ENCODE results near the gene SORT1. TPM values are rescaled to one million over a fixed set of nuclear protein-coding genes. Genes with fewer than 3 reads are reported as not detected.

The SORT1 gene
- total RNA-seq, 3 donors from 2014 or later, result 89.8 to 109 (median 107) TPM

- H3K9me3 ChIP-seq, result no peaks in the 10 kb centered on the region
- ATAC-seq (peak; percentile 81), DNase-seq (peak in 2 of 3 donors; percentile 38 to 40)
- TF ChIP-seq CTCF (IDR thresholded peaks at IDR 0.05), result no peak
- H3K4me1 ChIP-seq (ENCODE audit: low read depth), result peaks cover 6% of the 10 kb centered on the region
- no peaks in the 10 kb centered on the region for H3K36me3 ChIP-seq (ENCODE audit: low read depth)
- no peak overlapping the region for H3K4me3 ChIP-seq
- intact Hi-C loops (cut with DNase I, micrococcal nuclease), result no loop called here
Observed at GRCh38 chr1:109373126-109373525, 24.6 kb downstream of the SORT1 start.

GRCh38 chr1:109372281-109372680 lies 25.4 kb downstream of the SORT1 start:
- Histone ChIP-seq H3K4me3 (no peak overlapping the region), H3K9me3 (no peaks in the 10 kb centered on the region), H3K4me1 (ENCODE audit: low read depth) (peaks cover 6% of the 10 kb centered on the region), H3K36me3 (ENCODE audit: low read depth) (no peaks in the 10 kb centered on the region)
- no peak for DNase-seq
- no peak for TF ChIP-seq CTCF (IDR thresholded peaks at IDR 0.05)
- ATAC-seq, result no peak
- intact Hi-C loops (cut with DNase I, micrococcal nuclease), result no loop called here

GRCh38 chr1:109371341-109371739 lies 26.4 kb downstream of the SORT1 start:
- DNase-seq (no peak), ATAC-seq (peak; percentile 16)
- Histone ChIP-seq H3K9me3 (no peaks in the 10 kb centered on the region), H3K4me3 (no peak overlapping the region), H3K36me3 (ENCODE audit: low read depth) (no peaks in the 10 kb centered on the region), H3K4me1 (ENCODE audit: low read depth) (peaks cover 6% of the 10 kb centered on the region)
- intact Hi-C loops (cut with DNase I, micrococcal nuclease), result no loop called here
- no peak for TF ChIP-seq CTCF (IDR thresholded peaks at IDR 0.05)

- intact Hi-C loops (cut with DNase I, micrococcal nuclease), result no loop called here
- no peak overlapping the region for H3K4me3 ChIP-seq
- DNase-seq (no peak), ATAC-seq (no peak)
- peaks cover 6% of the 10 kb centered on the region for H3K4me1 ChIP-seq (ENCODE audit: low read depth)
- no peak for TF ChIP-seq CTCF (IDR thresholded peaks at IDR 0.05)
- no peaks in the 10 kb centered on the region for H3K9me3 ChIP-seq
- H3K36me3 ChIP-seq (ENCODE audit: low read depth), result no peaks in the 10 kb centered on the region
Observed at GRCh38 chr1:109370712-109371340, 26.9 kb downstream of the SORT1 start.

GRCh38 chr1:109369167-109369746 lies 28.5 kb downstream of the SORT1 start:
- Histone ChIP-seq H3K9me3 (no peaks in the 10 kb centered on the region), H3K4me1 (ENCODE audit: low read depth) (peaks cover 6% of the 10 kb centered on the region), H3K4me3 (no peak overlapping the region), H3K36me3 (ENCODE audit: low read depth) (no peaks in the 10 kb centered on the region)
- intact Hi-C loops (cut with DNase I, micrococcal nuclease), result no loop called here
- no peak for TF ChIP-seq CTCF (IDR thresholded peaks at IDR 0.05)
- ATAC-seq (no peak), DNase-seq (no peak)
